DND-41 (cell line): ENCODE data around the gene MAST4.

ENCODE experiments used
- ATAC-seq: fragments of 200-7000 bp; cut with Tn5 transposase; 3 replicates; pipeline ENCODE4 v1.9.1; 2021; ENCODE audit warnings: low read depth; ENCODE audit not compliant: insufficient read depth
- DNase-seq: peaks from one replicate; pipeline ENCODE4 v3.0.0-alpha.2; 2020
- H2AFZ ChIP-seq: 2 replicates; pipeline ENCODE4 v1.6.0; 2012; ENCODE audit warnings: low read depth, low read length
- H3K27ac ChIP-seq: 2 replicates; pipeline ENCODE4 v1.5.1; 2012; ENCODE audit warnings: low read length, inconsistent platforms
- H3K27me3 ChIP-seq: fragments of 200-600 bp; sonication (generic); 2 replicates; pipeline ENCODE4 v1.6.0; 2012; ENCODE audit warnings: low read length, mild to moderate bottlenecking, inconsistent platforms; ENCODE audit not compliant: insufficient read depth, poor library complexity
- H3K36me3 ChIP-seq: 2 replicates; pipeline ENCODE4 v1.5.1; 2012; ENCODE audit warnings: low read length, inconsistent platforms; ENCODE audit not compliant: insufficient read depth
- H3K4me1 ChIP-seq: 2 replicates; pipeline ENCODE4 v1.5.1; 2012; ENCODE audit warnings: mild to moderate bottlenecking, low read length; ENCODE audit not compliant: insufficient read depth
- H3K4me2 ChIP-seq: 2 replicates; pipeline ENCODE4 v1.6.0; 2012; ENCODE audit warnings: mild to moderate bottlenecking, moderate library complexity, low read length, inconsistent platforms; ENCODE audit not compliant: insufficient read depth
- H3K4me3 ChIP-seq, 2 experiments: fragments of 200-600 bp in 1 of 2; shearing (Covaris generic) in 1 of 2; 2 replicates each; pipeline ENCODE4 v1.5.1; 2012 to 2016; ENCODE audit warnings: inconsistent platforms in 2 of 2, low read length in 2 of 2, mild to moderate bottlenecking in 2 of 2, low read depth in 1 of 2, moderate library complexity in 1 of 2
- H3K79me2 ChIP-seq: 2 replicates; pipeline ENCODE4 v1.6.0; 2012; ENCODE audit warnings: low read length, inconsistent platforms; ENCODE audit not compliant: insufficient read depth
- H3K9ac ChIP-seq: 2 replicates; pipeline ENCODE4 v1.6.0; 2012; ENCODE audit warnings: low read depth, mild to moderate bottlenecking, inconsistent platforms, low read length, moderate library complexity
- H3K9me3 ChIP-seq: 2 replicates; pipeline ENCODE4 v1.5.1; 2012; ENCODE audit warnings: low read length, moderate library complexity, mild to moderate bottlenecking, inconsistent platforms; ENCODE audit not compliant: insufficient read depth, severe bottlenecking
- H4K20me1 ChIP-seq: 2 replicates; pipeline ENCODE4 v1.6.0; 2012; ENCODE audit warnings: low read length; ENCODE audit not compliant: insufficient read depth
- CTCF ChIP-seq: IDR thresholded peaks from 2 replicates; pipeline ENCODE4 v1.5.1; 2012; ENCODE audit warnings: borderline replicate concordance, low read length, moderate library complexity, mild to moderate bottlenecking; ENCODE audit not compliant: poor library complexity, severe bottlenecking; ENCODE audit errors: extremely low read depth
- EZH2 ChIP-seq: IDR thresholded peaks from 3 replicates; pipeline ENCODE4 v1.6.1; 2012; ENCODE audit warnings: borderline replicate concordance, low read depth, mild to moderate bottlenecking, moderate library complexity, low read length, inconsistent platforms; ENCODE audit not compliant: severe bottlenecking

The MAST4 gene

GRCh38 chr5:66810151-66810550 lies 214.0 kb downstream of the MAST4 start:
- Histone ChIP-seq H2AFZ (no peak overlapping the region), H3K79me2 (no peaks in the 10 kb centered on the region), H3K4me3 (no peak overlapping the region), H3K27me3 (no peaks in the 10 kb centered on the region), H3K36me3 (no peaks in the 10 kb centered on the region), H3K4me1 (no peaks in the 10 kb centered on the region), H3K9me3 (no peaks in the 10 kb centered on the region), H4K20me1 (no peaks in the 10 kb centered on the region), H3K27ac (no peak overlapping the region), H3K4me2 (no peak overlapping the region), H3K9ac (no peak overlapping the region)
- TF ChIP-seq EZH2 (no peak), CTCF (no peak)
- no peak for DNase-seq
- ATAC-seq: no peak

DNA sequence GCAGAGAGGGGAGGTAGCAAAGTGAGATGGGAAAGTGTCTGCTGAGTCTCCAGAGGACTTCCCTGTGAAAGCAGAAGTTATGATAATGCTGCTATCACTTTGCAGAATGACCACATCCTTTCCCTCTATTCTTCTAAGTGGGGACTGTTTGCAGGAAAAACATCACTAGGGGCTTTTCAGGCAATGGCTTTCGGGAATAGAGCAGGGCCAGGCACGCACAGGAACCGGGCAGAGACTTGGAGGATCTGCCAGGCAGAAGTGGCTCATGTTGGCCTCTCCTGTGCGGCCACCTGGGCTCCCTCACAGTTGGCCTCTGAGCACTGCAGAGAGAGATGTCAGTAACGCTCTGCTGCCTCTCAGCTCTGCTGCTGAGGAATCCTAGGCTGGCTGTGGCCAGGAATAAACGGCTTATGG lies 214.7 kb downstream of the MAST4 start:
- Histone ChIP-seq H2AFZ (no peak overlapping the region), H3K4me1 (no peaks in the 10 kb centered on the region), H3K36me3 (no peaks in the 10 kb centered on the region), H3K79me2 (no peaks in the 10 kb centered on the region), H3K27ac (no peak overlapping the region), H3K4me3 (no peak overlapping the region), H3K9me3 (no peaks in the 10 kb centered on the region), H3K4me2 (no peak overlapping the region), H3K9ac (no peak overlapping the region), H4K20me1 (no peaks in the 10 kb centered on the region), H3K27me3 (no peaks in the 10 kb centered on the region)
- no peak for TF ChIP-seq CTCF
- no peak for TF ChIP-seq EZH2
- ATAC-seq: no peak
- no peak for DNase-seq

DNA sequence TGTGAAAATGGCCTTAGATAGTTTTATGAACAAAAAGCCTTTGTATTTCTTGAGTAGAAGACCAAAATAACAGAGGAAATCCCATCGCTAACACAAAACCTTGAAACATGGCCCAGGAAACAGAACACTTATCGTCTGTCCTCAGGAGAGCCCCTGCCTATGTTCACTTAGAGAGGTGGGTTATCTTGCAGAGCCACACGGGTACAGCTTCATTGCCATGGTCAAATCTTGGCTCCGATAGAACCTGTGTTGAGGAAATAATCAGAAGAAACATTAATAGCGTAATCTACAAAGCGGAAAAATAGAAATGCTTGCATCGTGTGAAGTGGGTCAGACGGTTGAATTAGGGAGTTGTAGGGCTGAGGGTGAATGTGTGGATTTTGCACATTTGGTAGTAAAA lies 216.1 kb downstream of the MAST4 start:
- Histone ChIP-seq H3K27ac (no peak overlapping the region), H4K20me1 (no peaks in the 10 kb centered on the region), H3K4me1 (no peaks in the 10 kb centered on the region), H3K4me2 (no peak overlapping the region), H3K9ac (no peak overlapping the region), H3K27me3 (no peaks in the 10 kb centered on the region), H2AFZ (no peak overlapping the region), H3K79me2 (no peaks in the 10 kb centered on the region), H3K4me3 (no peak overlapping the region), H3K36me3 (no peaks in the 10 kb centered on the region), H3K9me3 (no peaks in the 10 kb centered on the region)
- TF ChIP-seq EZH2: no peak
- no peak for TF ChIP-seq CTCF
- no peak for ATAC-seq
- DNase-seq: no peak

GRCh38 chr5:66813306-66813705 lies 217.1 kb downstream of the MAST4 start:
- Histone ChIP-seq H3K4me3 (no peak overlapping the region), H3K9ac (no peak overlapping the region), H3K4me2 (no peak overlapping the region), H3K27me3 (no peaks in the 10 kb centered on the region), H3K27ac (no peak overlapping the region), H3K4me1 (peaks cover 3% of the 10 kb centered on the region; the same call in 1 of the 2 replicates), H4K20me1 (no peaks in the 10 kb centered on the region), H2AFZ (no peak overlapping the region), H3K9me3 (no peaks in the 10 kb centered on the region), H3K79me2 (no peaks in the 10 kb centered on the region), H3K36me3 (no peaks in the 10 kb centered on the region)
- DNase-seq (no peak), ATAC-seq (no peak)
- TF ChIP-seq EZH2: no peak
- TF ChIP-seq CTCF: no peak
